Germinal center (tissue), 1 donor: Measurements from ENCODE around the gene SREK1.
"Not testable (repeated sequence)": the region's sequence is repeated elsewhere in the genome, so short reads cannot be mapped to it uniquely, and the experiment has no call there.

Experiments
- DNase-seq: peaks from one replicate; pipeline ENCODE4 v3.0.0; 2012; ENCODE audit warnings: mixed read lengths, low spot score

The SREK1 gene, protein sequence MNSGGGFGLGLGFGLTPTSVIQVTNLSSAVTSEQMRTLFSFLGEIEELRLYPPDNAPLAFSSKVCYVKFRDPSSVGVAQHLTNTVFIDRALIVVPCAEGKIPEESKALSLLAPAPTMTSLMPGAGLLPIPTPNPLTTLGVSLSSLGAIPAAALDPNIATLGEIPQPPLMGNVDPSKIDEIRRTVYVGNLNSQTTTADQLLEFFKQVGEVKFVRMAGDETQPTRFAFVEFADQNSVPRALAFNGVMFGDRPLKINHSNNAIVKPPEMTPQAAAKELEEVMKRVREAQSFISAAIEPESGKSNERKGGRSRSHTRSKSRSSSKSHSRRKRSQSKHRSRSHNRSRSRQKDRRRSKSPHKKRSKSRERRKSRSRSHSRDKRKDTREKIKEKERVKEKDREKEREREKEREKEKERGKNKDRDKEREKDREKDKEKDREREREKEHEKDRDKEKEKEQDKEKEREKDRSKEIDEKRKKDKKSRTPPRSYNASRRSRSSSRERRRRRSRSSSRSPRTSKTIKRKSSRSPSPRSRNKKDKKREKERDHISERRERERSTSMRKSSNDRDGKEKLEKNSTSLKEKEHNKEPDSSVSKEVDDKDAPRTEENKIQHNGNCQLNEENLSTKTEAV

DNA sequence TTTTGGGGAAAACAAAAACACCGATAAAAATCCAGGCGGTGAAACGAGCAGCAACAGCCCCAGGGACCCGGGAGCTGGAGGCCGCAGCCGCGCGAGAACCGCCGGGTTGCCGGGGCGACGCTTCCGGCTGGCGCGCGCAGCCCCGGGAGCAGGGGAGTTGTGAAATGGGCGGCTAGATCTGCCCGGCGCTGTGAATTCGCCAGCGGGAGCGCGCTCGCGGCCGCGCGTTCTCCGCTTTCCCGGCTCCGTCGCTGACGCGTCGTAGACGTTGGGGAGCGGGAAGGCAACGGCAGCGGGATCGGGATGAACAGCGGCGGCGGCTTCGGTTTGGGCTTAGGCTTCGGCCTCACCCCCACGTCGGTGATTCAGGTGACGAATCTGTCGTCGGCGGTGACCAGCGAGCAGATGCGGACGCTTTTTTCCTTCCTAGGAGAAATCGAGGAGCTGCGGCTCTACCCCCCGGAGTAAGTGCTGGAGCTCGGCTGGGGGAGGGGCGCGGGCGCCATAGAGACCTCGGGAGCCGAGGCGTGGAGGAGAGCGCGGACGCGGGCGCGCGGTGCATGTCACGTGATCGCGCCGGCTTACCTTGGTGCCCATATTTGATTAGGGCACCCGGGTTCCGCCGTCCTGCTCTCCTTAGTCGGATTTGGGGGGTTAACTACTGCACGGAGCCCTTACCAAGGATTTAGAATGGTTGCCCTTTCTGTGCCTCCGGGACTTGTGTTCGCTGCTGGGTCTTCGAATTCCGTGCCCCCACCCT lies at the start of gene SREK1:
Gene SREK1, plus strand, starts transcription at position 227 of the 760 bp plus-strand sequence. Its CDS starts 77 bp downstream, at position 304.
- DNase-seq, result peak; percentile 95

GRCh38 chr5:66100851-66101250 lies 43.2 kb upstream of the SREK1 start:
- DNase-seq, result no peak

- DNase-seq, result no peak
Observed at GRCh38 chr5:66113160-66113559, 30.9 kb upstream of the SREK1 start.

DNA sequence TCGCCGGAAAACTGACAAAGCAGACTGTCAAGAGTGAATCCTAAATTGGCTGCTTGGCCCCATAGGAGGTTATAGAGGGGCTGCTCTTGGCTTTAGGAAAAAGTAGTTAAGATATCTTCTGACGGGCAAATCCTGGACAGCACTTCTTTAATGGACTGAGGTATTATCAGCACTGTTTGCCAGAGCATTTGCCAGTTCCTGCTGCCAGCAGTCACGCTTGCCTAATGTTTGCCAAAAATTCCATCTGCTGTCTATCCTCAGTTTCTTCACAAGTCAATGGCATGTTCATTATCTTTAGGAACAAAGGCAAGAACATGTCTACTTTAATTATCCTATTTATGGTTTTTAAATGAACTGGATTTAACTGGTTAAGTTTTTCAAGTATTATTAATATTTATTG lies 25.8 kb upstream of the SREK1 start:
- DNase-seq, result no peak

DNA sequence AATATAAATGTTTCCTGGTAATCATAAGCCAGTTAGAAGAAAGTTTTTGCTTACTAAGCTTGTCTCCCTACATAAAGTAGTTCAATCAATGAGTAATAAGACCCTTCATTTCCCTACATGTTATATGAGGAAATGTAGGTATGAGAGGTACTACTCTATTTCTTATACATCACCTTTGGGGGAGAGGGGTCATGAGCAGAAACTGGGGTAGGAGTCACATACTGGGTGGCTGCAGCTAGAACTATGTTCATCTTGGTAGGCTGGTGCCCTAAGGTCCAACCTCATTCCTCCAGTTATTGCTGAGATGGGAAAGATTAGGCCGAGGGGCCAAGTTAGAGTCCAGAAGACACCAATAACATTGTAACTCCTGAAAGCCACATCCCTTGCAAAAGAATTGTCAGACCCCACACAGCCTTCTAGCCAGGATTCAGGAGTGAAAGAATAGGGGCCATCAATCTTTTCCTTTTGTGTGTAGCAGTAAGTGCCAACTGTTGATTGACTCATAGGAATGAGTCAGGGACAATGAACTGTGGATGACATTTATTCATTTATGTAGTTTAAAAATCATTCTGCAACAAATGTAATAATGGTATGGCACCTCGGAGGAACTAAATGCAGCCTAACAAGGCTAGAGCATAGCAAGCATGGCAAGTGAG lies 21.6 kb upstream of the SREK1 start:
- no peak for DNase-seq

GRCh38 chr5:66129144-66129543 lies 15.0 kb upstream of the SREK1 start:
- DNase-seq, result no peak

DNA sequence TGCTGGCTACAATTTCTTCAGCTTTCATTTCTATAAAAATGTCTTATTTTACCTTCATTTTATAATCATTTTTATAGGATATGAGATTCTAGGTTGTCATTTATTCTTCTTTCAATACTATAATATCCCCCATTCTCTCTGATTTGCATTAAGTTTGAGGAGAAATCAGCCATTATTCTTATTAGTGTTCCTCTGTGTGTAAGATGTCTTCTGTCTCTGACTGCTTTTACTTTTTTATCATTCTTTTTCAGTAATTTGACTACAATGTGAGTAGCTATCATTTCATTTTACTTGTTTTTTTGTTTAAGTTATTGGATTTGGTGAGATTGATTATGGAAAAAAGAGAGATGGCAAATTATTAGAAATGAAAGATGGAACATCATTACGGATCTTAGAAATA lies 13.6 kb upstream of the SREK1 start:
- DNase-seq, result no peak

DNA sequence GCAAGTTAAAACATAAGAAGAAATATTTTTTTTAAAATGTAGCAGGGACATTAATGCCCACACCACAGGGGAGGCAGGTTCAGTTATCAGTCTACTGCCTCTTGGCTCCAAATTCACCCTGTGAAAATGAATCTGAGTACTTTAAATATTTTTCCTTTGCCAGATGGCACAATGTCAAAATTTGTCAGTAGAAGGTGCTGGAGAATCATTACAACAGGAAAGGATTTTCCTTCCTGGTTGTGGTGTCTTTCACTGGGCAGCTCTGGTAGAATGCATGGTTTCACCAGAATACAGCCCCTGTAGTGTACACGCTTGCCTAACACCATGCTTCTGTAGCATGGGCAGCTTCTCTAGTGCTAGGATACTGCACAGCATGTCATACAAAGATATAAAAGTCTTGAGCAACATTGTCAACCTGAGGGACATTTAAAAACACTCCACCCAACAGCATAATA lies 9.7 kb upstream of the SREK1 start:
- DNase-seq, result no peak

GRCh38 chr5:66136053-66136452 lies 8.0 kb upstream of the SREK1 start:
- no peak for DNase-seq

DNA sequence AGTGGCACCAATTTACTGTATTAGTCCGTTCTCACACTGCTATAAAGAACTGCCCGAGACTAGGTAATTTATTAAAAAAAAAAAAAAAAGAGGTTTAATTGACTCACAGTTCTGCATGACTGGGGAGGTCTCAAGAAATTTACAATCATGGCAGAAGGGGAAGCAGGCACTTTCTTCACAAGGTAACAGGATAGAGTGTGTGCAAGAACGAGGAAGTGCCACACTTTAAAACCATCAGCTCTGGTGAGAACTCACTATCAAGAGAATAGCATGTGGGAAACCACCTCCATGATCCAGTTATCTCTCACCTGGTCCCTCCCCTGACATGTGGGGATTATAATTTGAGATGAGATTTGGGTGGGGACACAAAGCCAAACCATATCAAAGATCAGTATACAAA lies 7.2 kb upstream of the SREK1 start:
- not testable (repeated sequence) for DNase-seq

- DNase-seq, result no peak
Observed at GRCh38 chr5:66138637-66139317, 5.3 kb upstream of the SREK1 start.

DNA sequence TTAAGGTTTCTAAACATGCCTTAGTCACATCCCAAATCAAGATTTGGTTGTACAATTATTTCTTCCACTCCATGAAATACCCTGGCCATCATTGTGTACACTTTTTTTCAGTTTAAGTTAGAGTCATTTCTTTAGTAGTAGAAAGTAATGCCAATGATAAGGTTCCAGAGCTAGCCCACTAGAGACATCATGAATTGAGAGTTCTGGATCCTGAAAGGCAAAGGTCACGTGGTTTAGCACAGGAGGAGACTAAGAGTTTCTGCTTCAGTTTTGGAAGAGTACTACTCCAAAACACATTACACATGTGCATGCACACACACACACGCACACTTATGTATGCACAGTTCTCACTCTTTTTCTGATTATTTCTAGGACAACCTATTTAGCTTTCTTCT lies 4.8 kb upstream of the SREK1 start:
- no peak for DNase-seq

- no peak for DNase-seq
Observed at GRCh38 chr5:66142417-66142816, 1.7 kb upstream of the SREK1 start.

DNA sequence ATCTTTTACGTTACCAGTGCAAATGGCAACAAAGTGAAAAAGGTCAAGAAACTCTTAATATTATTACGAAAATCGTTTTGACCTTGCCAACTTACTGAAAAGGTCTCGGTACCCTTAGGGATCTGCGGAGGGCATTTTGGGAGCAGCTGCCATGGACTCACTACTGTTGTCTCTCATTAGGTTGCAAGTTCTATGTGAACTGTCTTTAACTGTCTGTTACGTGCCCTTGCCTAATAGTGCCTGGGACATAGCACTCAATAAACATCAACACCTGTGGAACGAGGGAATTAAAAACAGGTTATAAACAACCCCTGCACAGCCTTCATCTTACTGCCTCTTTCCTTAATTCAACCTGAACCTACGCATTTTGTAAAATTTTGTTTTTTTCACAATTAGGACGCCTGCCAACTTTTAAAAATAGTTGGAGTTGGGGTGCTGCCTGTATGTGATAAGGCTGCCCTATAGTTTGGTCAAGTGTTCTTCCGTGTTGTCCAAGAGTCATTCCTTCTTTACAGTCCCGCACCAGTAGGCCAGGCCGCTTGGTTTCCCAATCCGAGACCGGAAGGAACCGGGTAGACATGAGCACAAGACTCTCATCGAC lies 527 bp upstream of the SREK1 start:
- DNase-seq, result no peak

DNA sequence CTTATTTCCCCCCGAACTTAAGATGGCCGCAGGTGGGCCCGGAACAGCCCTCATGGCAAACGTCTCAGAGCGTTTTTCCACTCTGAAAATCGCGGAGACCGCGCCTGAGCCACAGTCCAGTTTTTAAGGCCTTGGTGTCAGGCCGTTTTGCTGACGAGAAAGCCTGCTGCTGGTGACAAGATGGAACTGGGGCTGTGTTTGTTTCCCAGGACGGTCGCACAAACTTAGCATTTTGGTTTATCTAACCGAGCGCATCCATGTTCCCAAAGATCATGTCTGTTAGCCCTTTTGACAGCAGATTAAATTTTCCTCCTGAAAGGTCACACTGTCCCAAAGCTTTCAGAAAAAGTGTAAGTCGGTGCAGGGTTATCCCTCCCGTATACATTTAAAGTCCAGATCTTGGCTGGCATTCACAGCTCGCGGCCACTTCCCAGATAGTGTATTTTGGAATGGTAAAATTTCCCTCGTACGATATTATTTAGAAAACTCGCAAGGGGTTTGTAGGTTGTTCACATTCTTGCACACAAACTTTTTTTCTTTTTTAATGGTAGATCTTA lies 812 bp downstream of the SREK1 start:
- DNase-seq, result peak; percentile 65

- no peak for DNase-seq
Observed at GRCh38 chr5:66145737-66146136, 1.6 kb downstream of the SREK1 start.

DNA sequence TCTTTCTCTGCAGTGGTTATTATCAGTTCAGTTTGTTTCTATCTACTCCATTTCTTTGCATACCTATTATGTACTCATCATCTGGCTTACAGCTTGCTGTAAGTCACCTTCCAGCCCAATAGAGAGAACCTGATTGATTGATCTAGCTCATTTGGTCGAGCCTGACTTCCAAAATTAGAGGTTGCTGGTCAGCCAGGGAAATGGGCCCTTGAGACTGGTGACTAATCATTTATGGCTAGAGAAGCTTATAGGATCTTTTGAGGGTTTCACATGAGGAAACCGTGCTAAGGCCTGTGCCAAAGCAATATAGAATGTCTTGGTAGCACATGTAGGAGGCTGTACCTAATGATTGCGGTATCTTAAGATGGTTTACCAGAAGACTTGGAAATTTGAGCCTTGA lies 5.8 kb downstream of the SREK1 start:
- DNase-seq, result no peak

GRCh38 chr5:66151030-66151429 lies 6.9 kb downstream of the SREK1 start:
- no peak for DNase-seq

DNA sequence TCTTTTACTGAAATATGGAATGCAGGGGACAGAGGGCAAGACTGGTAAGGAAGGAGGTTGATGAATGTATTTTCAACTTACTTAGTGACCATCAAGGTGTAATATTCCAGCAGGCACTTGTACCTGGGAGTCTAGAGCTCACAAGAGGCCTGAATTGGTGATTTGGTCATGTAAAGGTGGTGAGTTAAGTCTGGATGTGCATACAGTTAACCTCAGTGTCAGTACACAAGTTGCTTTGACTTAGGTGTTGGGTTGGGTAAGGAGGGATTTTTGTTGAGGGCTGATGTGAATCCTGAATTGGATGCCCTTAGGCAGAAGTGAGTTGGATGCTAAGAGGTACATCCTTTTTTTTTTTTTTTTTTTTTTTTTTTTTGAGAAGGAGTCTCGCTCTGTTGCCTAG lies 7.4 kb downstream of the SREK1 start:
- DNase-seq, result no peak

GRCh38 chr5:66157046-66157445 lies 12.9 kb downstream of the SREK1 start:
- no peak for DNase-seq

DNA sequence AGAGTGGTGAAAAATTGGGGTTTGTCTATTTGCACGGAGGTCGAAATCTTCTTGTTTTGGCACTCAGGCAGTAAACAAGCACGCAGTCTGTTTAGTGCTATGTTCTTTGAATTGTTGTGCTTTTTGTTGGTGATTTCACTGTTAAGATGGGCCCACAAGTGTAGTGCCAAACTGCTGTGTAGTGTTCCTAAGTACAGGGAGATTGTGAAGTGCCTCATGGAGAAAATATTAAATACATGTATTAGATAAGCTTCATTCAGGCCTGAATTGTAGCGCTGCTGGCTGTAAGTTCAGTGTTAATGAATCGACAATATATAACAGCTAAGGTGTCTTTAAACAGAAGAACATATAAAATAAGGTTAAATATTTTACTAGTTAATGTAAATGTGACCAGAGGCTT lies 17.3 kb downstream of the SREK1 start:
- no peak for DNase-seq
